Measurements from ENCODE around the gene NEDD4L. TPM values are rescaled to one million over a fixed set of nuclear protein-coding genes. Genes with fewer than 3 reads are reported as not detected.
A peak's percentile ranks its signal among the peaks of the same experiment; 100 is the strongest.
"Not testable (repeated sequence)": the region's sequence is repeated elsewhere in the genome, so short reads cannot be mapped to it uniquely, and the experiment has no call there.

The NEDD4L gene
- total RNA-seq, 4 donors from 2014 or later = 44.0 to 104 (median 59.6) TPM

- Histone ChIP-seq H3K9me3 (no peaks in the 10 kb centered on the region), H3K27ac (no peak overlapping the region), H3K4me3 (no peak overlapping the region), H3K27me3 (no peaks in the 10 kb centered on the region), H3K4me1 (peaks cover 36% of the 10 kb centered on the region), H3K36me3 (no peaks in the 10 kb centered on the region)
- TF ChIP-seq POLR2AphosphoS5 (IDR thresholded peaks at IDR 0.05) = no peak
- no peak for TF ChIP-seq POLR2A (IDR thresholded peaks at IDR 0.05)
- no peak for TF ChIP-seq CTCF (IDR thresholded peaks at IDR 0.05)
- TF ChIP-seq EP300 (IDR thresholded peaks at IDR 0.05) = no peak
- DNase-seq (ENCODE audit: low spot score in 2 of 2) = no peak
- 89% methylated on average over 7 of the region's 7 CpGs for WGBS
Measured at GRCh38 chr18:58272779-58273435, 228.9 kb downstream of the NEDD4L start.

- Histone ChIP-seq H3K27me3 (no peaks in the 10 kb centered on the region), H3K36me3 (no peaks in the 10 kb centered on the region), H3K4me1 (peaks cover 21% of the 10 kb centered on the region), H3K27ac (no peak overlapping the region), H3K9me3 (no peaks in the 10 kb centered on the region), H3K4me3 (no peak overlapping the region)
- 96% methylated on average over 1 of the region's 1 CpG for WGBS
- DNase-seq (ENCODE audit: low spot score in 2 of 2) = no peak
- TF ChIP-seq POLR2AphosphoS5 (IDR thresholded peaks at IDR 0.05) (no peak), POLR2A (IDR thresholded peaks at IDR 0.05) (no peak), EP300 (IDR thresholded peaks at IDR 0.05) (no peak)
Measured at GRCh38 chr18:58275176-58275575, 231.2 kb downstream of the NEDD4L start.

GRCh38 chr18:58276789-58277739 is 233.0 kb downstream of the NEDD4L start:
- no peaks in the 10 kb centered on the region for H3K36me3 ChIP-seq
- peaks cover 16% of the 10 kb centered on the region for H3K4me1 ChIP-seq
- H3K4me3 ChIP-seq = no peak overlapping the region
- WGBS = 42% methylated on average over 10 of the region's 10 CpGs
- no peaks in the 10 kb centered on the region for H3K27me3 ChIP-seq
- no peak for DNase-seq (ENCODE audit: low spot score in 2 of 2)
- H3K27ac ChIP-seq = peak overlapping the region; percentile 36
- no peaks in the 10 kb centered on the region for H3K9me3 ChIP-seq
- TF ChIP-seq POLR2A (IDR thresholded peaks at IDR 0.05) (no peak), CTCF (IDR thresholded peaks at IDR 0.05) (no peak), POLR2AphosphoS5 (IDR thresholded peaks at IDR 0.05) (no peak), EP300 (IDR thresholded peaks at IDR 0.05) (no peak)

GRCh38 chr18:58279504-58280175 is 235.6 kb downstream of the NEDD4L start:
- no peaks in the 10 kb centered on the region for H3K27me3 ChIP-seq
- H3K4me1 ChIP-seq = peaks cover 16% of the 10 kb centered on the region
- H3K36me3 ChIP-seq = no peaks in the 10 kb centered on the region
- H3K4me3 ChIP-seq = no peak overlapping the region
- no peak overlapping the region for H3K27ac ChIP-seq
- no peak for DNase-seq (ENCODE audit: low spot score in 2 of 2)
- WGBS = 86% methylated on average over 7 of the region's 7 CpGs
- TF ChIP-seq CTCF (IDR thresholded peaks at IDR 0.05) = no peak
- TF ChIP-seq POLR2A (IDR thresholded peaks at IDR 0.05) = no peak
- TF ChIP-seq POLR2AphosphoS5 (IDR thresholded peaks at IDR 0.05) = no peak
- no peak for TF ChIP-seq EP300 (IDR thresholded peaks at IDR 0.05)
- no peaks in the 10 kb centered on the region for H3K9me3 ChIP-seq

GRCh38 chr18:58280191-58280590 is 236.2 kb downstream of the NEDD4L start:
- no peaks in the 10 kb centered on the region for H3K9me3 ChIP-seq
- H3K36me3 ChIP-seq = no peaks in the 10 kb centered on the region
- WGBS = 91% methylated on average over 8 of the region's 8 CpGs
- no peak for DNase-seq (ENCODE audit: low spot score in 2 of 2)
- H3K4me3 ChIP-seq = no peak overlapping the region
- TF ChIP-seq CTCF (IDR thresholded peaks at IDR 0.05) (no peak), POLR2A (IDR thresholded peaks at IDR 0.05) (no peak), POLR2AphosphoS5 (IDR thresholded peaks at IDR 0.05) (no peak), EP300 (IDR thresholded peaks at IDR 0.05) (no peak)
- H3K4me1 ChIP-seq = peaks cover 22% of the 10 kb centered on the region
- no peak overlapping the region for H3K27ac ChIP-seq
- H3K27me3 ChIP-seq = no peaks in the 10 kb centered on the region

- not testable (repeated sequence) for H3K27me3 ChIP-seq; H3K4me3 ChIP-seq; H3K36me3 ChIP-seq; H3K9me3 ChIP-seq; H3K27ac ChIP-seq; DNase-seq (ENCODE audit: low spot score in 2 of 2)
- H3K4me1 ChIP-seq = peaks cover 23% of the 10 kb centered on the region
- WGBS = 97% methylated on average over 11 of the region's 11 CpGs
Measured at GRCh38 chr18:58282872-58283271, 238.8 kb downstream of the NEDD4L start.
